Measurements from ENCODE around the gene MYCBP. TPM values are rescaled to one million over a fixed set of nuclear protein-coding genes. Genes with fewer than 3 reads are reported as not detected.

MYCBP gene
- total RNA-seq, 1 experiment from 2014 or later, result 27.7 TPM

- Mint-ChIP-seq H3K4me1 (ENCODE audit: low read depth, unreplicated experiment) (no peaks in the 10 kb centered on the region), H3K27ac (ENCODE audit: unreplicated experiment) (no peak overlapping the region), H3K36me3 (ENCODE audit: insufficient read depth, unreplicated experiment) (peaks cover 18% of the 10 kb centered on the region), H3K27me3 (ENCODE audit: insufficient read depth, unreplicated experiment) (no peaks in the 10 kb centered on the region), H3K9me3 (ENCODE audit: unreplicated experiment) (no peaks in the 10 kb centered on the region), H3K4me3 (ENCODE audit: unreplicated experiment) (no peak overlapping the region)
- Histone ChIP-seq H3K36me3 (ENCODE audit: control insufficient read depth, insufficient read depth, low read length) (no peaks in the 10 kb centered on the region), H3K4me3 (ENCODE audit: low read depth, low read length) (no peak overlapping the region), H3K4me1 (no peaks in the 10 kb centered on the region), H3K27me3 (replicated peaks; ENCODE audit: control insufficient read depth, insufficient read depth, low read length) (no peaks in the 10 kb centered on the region), H3K9me3 (no peaks in the 10 kb centered on the region)
- POLR2A ChIA-PET, result no interaction called here
- DNase-seq, result no peak
- intact Hi-C loops (cut with micrococcal nuclease; ENCODE audit: unreplicated experiment), result no loop called here
- CTCF ChIA-PET, result no interaction called here
- TF ChIP-seq CTCF (IDR thresholded peaks at IDR 0.05; ENCODE audit: insufficient read depth in 1 of 2, low read depth in 1 of 2, low read length in 1 of 2, severe bottlenecking in 1 of 2, unreplicated experiment in 1 of 2), result no peak
- no TSS peak for BruUV-seq (replicated peaks)
Observed at GRCh38 chr1:38865112-38865715, 7.9 kb downstream of the MYCBP start.

- ChIA-PET CTCF (no interaction called here), POLR2A (no interaction called here)
- no peak for TF ChIP-seq CTCF (IDR thresholded peaks at IDR 0.05; ENCODE audit: insufficient read depth in 1 of 2, low read depth in 1 of 2, low read length in 1 of 2, severe bottlenecking in 1 of 2, unreplicated experiment in 1 of 2)
- Histone ChIP-seq H3K36me3 (ENCODE audit: control insufficient read depth, insufficient read depth, low read length) (no peaks in the 10 kb centered on the region), H3K4me1 (peaks cover 5% of the 10 kb centered on the region; the same call in 1 of the 2 replicates), H3K27me3 (replicated peaks; ENCODE audit: control insufficient read depth, insufficient read depth, low read length) (no peaks in the 10 kb centered on the region), H3K9me3 (no peaks in the 10 kb centered on the region), H3K4me3 (ENCODE audit: low read depth, low read length) (peak overlapping the region; percentile 54)
- Mint-ChIP-seq H3K4me1 (ENCODE audit: low read depth, unreplicated experiment) (no peaks in the 10 kb centered on the region), H3K27me3 (ENCODE audit: insufficient read depth, unreplicated experiment) (no peaks in the 10 kb centered on the region), H3K9me3 (ENCODE audit: unreplicated experiment) (no peaks in the 10 kb centered on the region), H3K36me3 (ENCODE audit: insufficient read depth, unreplicated experiment) (peaks cover 1% of the 10 kb centered on the region), H3K27ac (ENCODE audit: unreplicated experiment) (peak overlapping the region; percentile 92), H3K4me3 (ENCODE audit: unreplicated experiment) (peak overlapping the region; percentile 98)
- DNase-seq, result no peak
- intact Hi-C loops (cut with micrococcal nuclease; ENCODE audit: unreplicated experiment), result no loop called here
- BruUV-seq (replicated peaks), result TSS peak; percentile 53
Observed at GRCh38 chr1:38860454-38860795, 12.7 kb downstream of the MYCBP start.

GRCh38 chr1:38859561-38860453 is 13.3 kb downstream of the MYCBP start, which contains the start of gene RRAGC:
RRAGC (minus strand) TSS chr1:38859772; CDS start chr1:38859646, 126 bp downstream.
- peak; percentile 97 to 98 for DNase-seq
- H3K9me3 ChIP-seq, result no peaks in the 10 kb centered on the region
- ChIA-PET POLR2A (interaction anchor here (1.3 kb wide), 1 partner anchor 166 kb away, joined by 4 read pairs; the partner anchor contains the start of gene NDUFS5), CTCF (interaction anchor here (0.6 to 1.3 kb wide), 2 partner anchors 9 to 233 kb away, joined by 3 read pairs; no protein-coding TSS in a partner anchor)
- no TSS peak for BruUV-seq (replicated peaks)
- H3K4me1 ChIP-seq, result peaks cover 5% of the 10 kb centered on the region; the same call in 1 of the 2 replicates
- H3K36me3 ChIP-seq (ENCODE audit: control insufficient read depth, insufficient read depth, low read length), result no peaks in the 10 kb centered on the region
- Mint-ChIP-seq H3K27ac (ENCODE audit: unreplicated experiment) (peak within 1 kb of the TSS; percentile 92), H3K4me3 (ENCODE audit: unreplicated experiment) (peak within 1 kb of the TSS; percentile 98), H3K27me3 (ENCODE audit: insufficient read depth, unreplicated experiment) (no peaks in the 10 kb centered on the region), H3K36me3 (ENCODE audit: insufficient read depth, unreplicated experiment) (peaks cover 7% of the 10 kb centered on the region), H3K9me3 (ENCODE audit: unreplicated experiment) (no peaks in the 10 kb centered on the region), H3K4me1 (ENCODE audit: low read depth, unreplicated experiment) (no peaks in the 10 kb centered on the region)
- H3K27me3 ChIP-seq (replicated peaks; ENCODE audit: control insufficient read depth, insufficient read depth, low read length), result no peaks in the 10 kb centered on the region
- TF ChIP-seq CTCF (IDR thresholded peaks at IDR 0.05; ENCODE audit: insufficient read depth in 1 of 2, low read depth in 1 of 2, low read length in 1 of 2, severe bottlenecking in 1 of 2, unreplicated experiment in 1 of 2), result no peak
- H3K4me3 ChIP-seq (ENCODE audit: low read depth, low read length), result peak within 1 kb of the TSS; percentile 62
- intact Hi-C loops (cut with micrococcal nuclease; ENCODE audit: unreplicated experiment), result loop anchor here (1.0 kb wide), 1 partner anchor 42 kb away; no protein-coding TSS in a partner anchor
